Endothelial cell of umbilical vein (primary cell): Measurements from ENCODE around the gene NLN.

Source experiments
- POLR2A ChIP-seq: IDR thresholded peaks from 2 replicates; pipeline ENCODE4 v1.6.1; 2012; ENCODE audit warnings: low read depth, mild to moderate bottlenecking, control low read depth, low read length
- TF ChIP-seq, protein P1 (sequence below), 2 donors: IDR thresholded peaks; 1 replicate in 1 of 2; 2 replicates in 1 of 2; pipeline ENCODE4 v1.5.1; 2011; ENCODE audit warnings: low read length in 2 of 2, mild to moderate bottlenecking in 2 of 2, moderate library complexity in 2 of 2, control low read depth in 1 of 2, inconsistent platforms in 1 of 2, low read depth in 1 of 2; ENCODE audit not compliant: insufficient read depth in 1 of 2; ENCODE audit errors: extremely low read depth in 1 of 2

DNA sequence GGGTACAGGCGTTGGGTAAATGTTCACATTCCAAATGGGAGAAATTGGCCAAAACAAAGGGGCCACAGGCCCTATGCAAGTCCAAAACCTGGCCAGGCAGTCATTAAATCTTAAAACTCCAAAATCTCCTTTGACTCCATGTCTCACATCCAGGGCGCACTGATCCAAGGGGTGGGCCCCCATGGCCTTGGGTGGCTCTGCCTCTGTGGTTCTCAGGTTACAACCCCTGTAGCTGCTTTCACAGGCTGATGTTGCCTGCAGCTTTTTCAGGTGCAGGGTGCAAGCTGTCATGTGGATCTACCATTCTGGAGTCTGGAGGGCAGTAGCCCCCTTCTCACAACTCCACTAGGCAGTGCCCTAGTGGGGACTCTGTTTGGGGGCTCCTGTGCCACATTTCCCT lies 44.8 kb downstream of the NLN start:
- TF ChIP-seq, protein P1, sequence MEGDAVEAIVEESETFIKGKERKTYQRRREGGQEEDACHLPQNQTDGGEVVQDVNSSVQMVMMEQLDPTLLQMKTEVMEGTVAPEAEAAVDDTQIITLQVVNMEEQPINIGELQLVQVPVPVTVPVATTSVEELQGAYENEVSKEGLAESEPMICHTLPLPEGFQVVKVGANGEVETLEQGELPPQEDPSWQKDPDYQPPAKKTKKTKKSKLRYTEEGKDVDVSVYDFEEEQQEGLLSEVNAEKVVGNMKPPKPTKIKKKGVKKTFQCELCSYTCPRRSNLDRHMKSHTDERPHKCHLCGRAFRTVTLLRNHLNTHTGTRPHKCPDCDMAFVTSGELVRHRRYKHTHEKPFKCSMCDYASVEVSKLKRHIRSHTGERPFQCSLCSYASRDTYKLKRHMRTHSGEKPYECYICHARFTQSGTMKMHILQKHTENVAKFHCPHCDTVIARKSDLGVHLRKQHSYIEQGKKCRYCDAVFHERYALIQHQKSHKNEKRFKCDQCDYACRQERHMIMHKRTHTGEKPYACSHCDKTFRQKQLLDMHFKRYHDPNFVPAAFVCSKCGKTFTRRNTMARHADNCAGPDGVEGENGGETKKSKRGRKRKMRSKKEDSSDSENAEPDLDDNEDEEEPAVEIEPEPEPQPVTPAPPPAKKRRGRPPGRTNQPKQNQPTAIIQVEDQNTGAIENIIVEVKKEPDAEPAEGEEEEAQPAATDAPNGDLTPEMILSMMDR (IDR thresholded peaks at IDR 0.05; ENCODE audit: extremely low read depth in 1 of 2, insufficient read depth in 1 of 2, low read depth in 1 of 2, low read length in 2 of 2): no peak
- no peak for TF ChIP-seq POLR2A
